ENCODE results near the gene KIF6. TPM values are rescaled to one million over a fixed set of nuclear protein-coding genes. Genes with fewer than 3 reads are reported as not detected.

The KIF6 gene
- total RNA-seq, 6 experiments from 2014 or later, result not detected

- TF ChIP-seq CTCF (IDR thresholded peaks at IDR 0.05), result no peak
- no peak for DNase-seq
- Mint-ChIP-seq H3K27me3 (ENCODE audit: insufficient read depth) (peaks cover 10% of the 10 kb centered on the region; the same call in 1 of the 2 replicates), H3K36me3 (ENCODE audit: low read depth) (no peaks in the 10 kb centered on the region), H3K9me3 (no peaks in the 10 kb centered on the region), H3K4me1 (ENCODE audit: low read depth) (no peaks in the 10 kb centered on the region), H3K27ac (no peak overlapping the region), H3K4me3 (no peak overlapping the region)
These were observed 381.8 kb downstream of the KIF6 start for GRCh38 chr6:39343396-39343870.

DNA sequence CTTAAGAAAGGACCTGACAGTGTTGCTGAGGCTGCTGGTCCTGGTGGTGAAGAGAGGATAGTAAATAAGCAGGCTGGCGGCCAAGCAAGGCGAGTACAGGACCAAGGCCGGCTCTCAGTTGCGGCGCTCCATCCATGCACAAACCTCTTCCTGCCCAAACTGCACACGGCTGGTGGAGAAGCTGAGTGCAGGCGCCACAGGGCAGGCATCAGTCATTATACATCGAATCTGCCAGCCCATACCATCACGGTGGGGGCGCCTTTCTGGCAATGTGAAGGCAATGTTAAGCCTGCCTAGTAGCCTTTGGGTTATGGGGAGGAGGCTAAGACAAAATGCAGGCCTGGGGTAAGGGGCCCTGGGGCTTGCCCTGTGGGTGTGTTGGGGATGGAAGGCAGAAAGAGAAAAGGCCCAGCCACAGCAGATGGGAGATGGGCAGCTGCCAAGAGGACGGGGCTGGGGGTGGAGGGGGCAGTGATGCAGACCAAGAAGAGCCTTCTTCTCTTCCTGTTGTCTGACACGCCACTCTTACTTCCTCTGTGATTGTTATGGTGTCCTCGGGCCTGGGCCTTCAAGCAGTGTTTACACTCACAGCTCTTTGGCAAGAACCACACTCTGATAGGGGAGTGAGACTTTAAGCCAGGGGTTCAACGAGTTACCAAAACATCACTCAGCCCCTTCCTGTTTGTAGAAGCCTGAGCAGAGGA lies 382.4 kb downstream of the KIF6 start:
- Mint-ChIP-seq H3K9me3 (no peaks in the 10 kb centered on the region), H3K4me3 (no peak overlapping the region), H3K4me1 (ENCODE audit: low read depth) (no peaks in the 10 kb centered on the region), H3K27me3 (ENCODE audit: insufficient read depth) (peaks cover 10% of the 10 kb centered on the region; the same call in 1 of the 2 replicates), H3K36me3 (ENCODE audit: low read depth) (no peaks in the 10 kb centered on the region), H3K27ac (no peak overlapping the region)
- no peak for TF ChIP-seq CTCF (IDR thresholded peaks at IDR 0.05)
- DNase-seq, result no peak

DNA sequence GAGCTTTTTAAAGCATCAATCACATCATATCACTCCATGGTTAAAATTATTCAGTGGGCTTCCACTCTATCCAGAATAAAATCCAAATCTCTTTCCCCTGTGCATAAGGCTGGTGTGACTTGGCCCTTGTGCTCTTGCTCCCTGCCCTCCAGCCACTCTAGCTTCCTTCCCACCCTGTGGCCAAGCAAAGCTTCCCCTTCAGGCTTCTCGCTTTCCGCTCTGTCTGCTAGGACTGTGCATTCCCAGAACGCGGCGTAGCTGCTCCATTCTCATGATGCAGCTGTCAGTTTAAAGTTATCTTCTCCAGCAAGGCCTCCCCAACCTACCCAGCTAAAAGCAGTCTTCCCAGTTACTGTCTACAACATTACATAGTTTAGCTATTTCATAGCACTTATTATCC lies 383.3 kb downstream of the KIF6 start:
- Mint-ChIP-seq H3K4me1 (ENCODE audit: low read depth) (no peaks in the 10 kb centered on the region), H3K36me3 (ENCODE audit: low read depth) (no peaks in the 10 kb centered on the region), H3K4me3 (no peak overlapping the region), H3K27me3 (ENCODE audit: insufficient read depth) (peaks cover 7% of the 10 kb centered on the region; the same call in 1 of the 2 replicates), H3K27ac (no peak overlapping the region), H3K9me3 (no peaks in the 10 kb centered on the region)
- DNase-seq, result no peak
- TF ChIP-seq CTCF (IDR thresholded peaks at IDR 0.05), result no peak

- Mint-ChIP-seq H3K36me3 (ENCODE audit: low read depth) (no peaks in the 10 kb centered on the region), H3K27ac (no peak overlapping the region), H3K27me3 (ENCODE audit: insufficient read depth) (peaks cover 7% of the 10 kb centered on the region; the same call in 1 of the 2 replicates), H3K9me3 (no peaks in the 10 kb centered on the region), H3K4me1 (ENCODE audit: low read depth) (no peaks in the 10 kb centered on the region), H3K4me3 (no peak overlapping the region)
- no peak for DNase-seq
- TF ChIP-seq CTCF (IDR thresholded peaks at IDR 0.05), result no peak
These were observed 383.9 kb downstream of the KIF6 start for GRCh38 chr6:39341352-39341751.

- Mint-ChIP-seq H3K27me3 (ENCODE audit: insufficient read depth) (peaks cover 7% of the 10 kb centered on the region; the same call in 1 of the 2 replicates), H3K9me3 (no peaks in the 10 kb centered on the region), H3K36me3 (ENCODE audit: low read depth) (no peaks in the 10 kb centered on the region), H3K4me3 (no peak overlapping the region), H3K4me1 (ENCODE audit: low read depth) (peaks cover 7% of the 10 kb centered on the region; the same call in 1 of the 2 replicates), H3K27ac (no peak overlapping the region)
- no peak for DNase-seq
- no peak for TF ChIP-seq CTCF (IDR thresholded peaks at IDR 0.05)
These were observed 385.2 kb downstream of the KIF6 start for GRCh38 chr6:39339868-39340550.

Data from HFFc6 (cell line).